Activated B cell treated with CpG ODN at 0.5 μM for 24 hours (primary cell): ENCODE data around the gene SH3GL3. TPM values are rescaled to one million over a fixed set of nuclear protein-coding genes. Genes with fewer than 3 reads are reported as not detected.

ENCODE experiments used
- ATAC-seq: fragments of 200-7000 bp; cut with Tn5 transposase; one replicate; pipeline ENCODE4 v1.10.0; 2021; ENCODE audit warnings: low read depth, mild to moderate bottlenecking, moderate library complexity
- CTCF ChIA-PET: fragments of 350-600 bp; sonication (Branson Sonifier 250); formaldehyde crosslinking; loops from one replicate; lab custom pipeline; 2021; ENCODE audit warnings: antibody characterized with exemption; lab: Charles Lee
- POLR2A ChIA-PET: fragments of 350-600 bp; sonication (Branson Sonifier 250); formaldehyde crosslinking; loops from one replicate; lab custom pipeline; 2021; ENCODE audit warnings: antibody characterized with exemption; lab: Charles Lee
- DNase-seq: peaks from one replicate; pipeline ENCODE4 v3.0.0; 2022
- H3K27ac Mint-ChIP-seq: one replicate; pipeline ENCODE4 v1.8.0; 2020; ENCODE audit warnings: mixed read lengths
- H3K27me3 Mint-ChIP-seq: one replicate; pipeline ENCODE4 v1.8.0; 2021; ENCODE audit warnings: mixed read lengths
- H3K36me3 Mint-ChIP-seq: one replicate; pipeline ENCODE4 v1.8.0; 2021; ENCODE audit warnings: low read depth, mixed read lengths
- H3K4me1 Mint-ChIP-seq: one replicate; pipeline ENCODE4 v1.8.0; 2021; ENCODE audit warnings: mixed read lengths
- H3K4me3 Mint-ChIP-seq: one replicate; pipeline ENCODE4 v1.8.0; 2020; ENCODE audit warnings: mild to moderate bottlenecking, mixed read lengths
- H3K9me3 Mint-ChIP-seq: one replicate; pipeline ENCODE4 v1.8.0; 2020; ENCODE audit warnings: mixed read lengths
- intact Hi-C: fragments of 100-400 bp; cut with micrococcal nuclease; formaldehyde crosslinking; loops from one replicate; pipeline ENCODE4 v1.15.1; 2024
- total RNA-seq: library from RNA; stranded (reverse); gene quantifications from 2 replicates; pipeline ENCODE4 v1.2.3, GENCODE V29; 2022
- TF ChIP-seq, protein P1 (sequence below): fragments of 200-600 bp; IDR thresholded peaks from one replicate; pipeline ENCODE4 v1.8.0; 2022; ENCODE audit warnings: antibody characterized with exemption, mild to moderate bottlenecking

SH3GL3 gene
- total RNA-seq, 1 donor from 2014 or later: not detected

GRCh38 chr15:83598031-83598430 lies 150.9 kb downstream of the SH3GL3 start:
- TF ChIP-seq, protein P1, sequence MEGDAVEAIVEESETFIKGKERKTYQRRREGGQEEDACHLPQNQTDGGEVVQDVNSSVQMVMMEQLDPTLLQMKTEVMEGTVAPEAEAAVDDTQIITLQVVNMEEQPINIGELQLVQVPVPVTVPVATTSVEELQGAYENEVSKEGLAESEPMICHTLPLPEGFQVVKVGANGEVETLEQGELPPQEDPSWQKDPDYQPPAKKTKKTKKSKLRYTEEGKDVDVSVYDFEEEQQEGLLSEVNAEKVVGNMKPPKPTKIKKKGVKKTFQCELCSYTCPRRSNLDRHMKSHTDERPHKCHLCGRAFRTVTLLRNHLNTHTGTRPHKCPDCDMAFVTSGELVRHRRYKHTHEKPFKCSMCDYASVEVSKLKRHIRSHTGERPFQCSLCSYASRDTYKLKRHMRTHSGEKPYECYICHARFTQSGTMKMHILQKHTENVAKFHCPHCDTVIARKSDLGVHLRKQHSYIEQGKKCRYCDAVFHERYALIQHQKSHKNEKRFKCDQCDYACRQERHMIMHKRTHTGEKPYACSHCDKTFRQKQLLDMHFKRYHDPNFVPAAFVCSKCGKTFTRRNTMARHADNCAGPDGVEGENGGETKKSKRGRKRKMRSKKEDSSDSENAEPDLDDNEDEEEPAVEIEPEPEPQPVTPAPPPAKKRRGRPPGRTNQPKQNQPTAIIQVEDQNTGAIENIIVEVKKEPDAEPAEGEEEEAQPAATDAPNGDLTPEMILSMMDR: no peak
- Mint-ChIP-seq H3K9me3 (peaks cover 18% of the 10 kb centered on the region), H3K27ac (no peak overlapping the region), H3K4me1 (no peaks in the 10 kb centered on the region), H3K4me3 (no peak overlapping the region), H3K36me3 (no peaks in the 10 kb centered on the region), H3K27me3 (peaks cover 2% of the 10 kb centered on the region)
- DNase-seq (no peak), ATAC-seq (no peak)
- ChIA-PET CTCF (no interaction called here), POLR2A (no interaction called here)
- intact Hi-C loops: no loop called here

DNA sequence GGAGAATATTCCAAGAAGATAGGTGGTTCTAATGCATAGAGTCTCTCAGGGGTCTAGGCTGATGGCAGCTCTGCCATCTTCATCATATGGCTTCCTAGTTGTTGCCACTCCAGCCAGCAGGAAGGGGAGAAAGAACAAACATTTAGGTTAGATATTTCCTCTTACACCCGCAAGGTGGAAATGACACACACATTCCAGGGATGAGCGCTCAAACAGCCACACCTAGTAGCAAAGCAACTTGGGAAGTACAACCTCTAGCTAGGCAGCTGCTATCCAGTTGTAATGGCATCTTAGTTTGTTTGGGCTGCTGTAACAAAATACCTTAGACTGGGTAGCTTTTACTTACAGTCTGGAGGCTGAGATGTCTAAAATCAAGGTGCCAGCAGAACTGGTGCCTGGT lies 154.9 kb downstream of the SH3GL3 start:
- Mint-ChIP-seq H3K36me3 (no peaks in the 10 kb centered on the region), H3K4me1 (no peaks in the 10 kb centered on the region), H3K4me3 (no peak overlapping the region), H3K27me3 (peaks cover 6% of the 10 kb centered on the region), H3K9me3 (peaks cover 18% of the 10 kb centered on the region), H3K27ac (no peak overlapping the region)
- DNase-seq (no peak), ATAC-seq (no peak)
- ChIA-PET CTCF (no interaction called here), POLR2A (no interaction called here)
- TF ChIP-seq, protein P1: no peak
- intact Hi-C loops: no loop called here

GRCh38 chr15:83604549-83604948 lies 157.4 kb downstream of the SH3GL3 start:
- no peak for DNase-seq
- Mint-ChIP-seq H3K9me3 (peaks cover 17% of the 10 kb centered on the region), H3K36me3 (no peaks in the 10 kb centered on the region), H3K4me1 (no peaks in the 10 kb centered on the region), H3K27ac (no peak overlapping the region), H3K4me3 (no peak overlapping the region), H3K27me3 (peaks cover 6% of the 10 kb centered on the region)
- intact Hi-C loops: no loop called here
- no peak for ATAC-seq
- TF ChIP-seq, protein P1: no peak
- CTCF ChIA-PET: no interaction called here
- POLR2A ChIA-PET: no interaction called here

- no peaks in the 10 kb centered on the region for H3K36me3 Mint-ChIP-seq
- H3K4me3 Mint-ChIP-seq: no peak overlapping the region
- TF ChIP-seq, protein P1: no peak
- DNase-seq (no peak), ATAC-seq (no peak)
- ChIA-PET CTCF (no interaction called here), POLR2A (no interaction called here)
- peaks cover 11% of the 10 kb centered on the region for H3K9me3 Mint-ChIP-seq
- H3K27me3 Mint-ChIP-seq: peaks cover 6% of the 10 kb centered on the region
- H3K27ac Mint-ChIP-seq: no peak overlapping the region
- intact Hi-C loops: no loop called here
- H3K4me1 Mint-ChIP-seq: no peaks in the 10 kb centered on the region
Measured at GRCh38 chr15:83605111-83605945, 158.2 kb downstream of the SH3GL3 start.

- POLR2A ChIA-PET: no interaction called here
- Mint-ChIP-seq H3K4me3 (no peak overlapping the region), H3K4me1 (no peaks in the 10 kb centered on the region), H3K27me3 (peaks cover 3% of the 10 kb centered on the region), H3K9me3 (no peaks in the 10 kb centered on the region), H3K27ac (no peak overlapping the region), H3K36me3 (no peaks in the 10 kb centered on the region)
- ATAC-seq (no peak), DNase-seq (no peak)
- CTCF ChIA-PET: no interaction called here
- TF ChIP-seq, protein P1: no peak
- intact Hi-C loops: no loop called here
Measured at GRCh38 chr15:83610132-83610531, 163.0 kb downstream of the SH3GL3 start.
